T-cell (primary cell): ENCODE measurements around the gene ZFYVE1. TPM values are rescaled to one million over a fixed set of nuclear protein-coding genes. Genes with fewer than 3 reads are reported as not detected.

Experiments
- ATAC-seq, 4 experiments: fragments of 200-7000 bp in 3 of 4; fragments of 150-1000 bp in 1 of 4; cut with Tn5 transposase; replicated peaks in 1 of 4; 1 replicate in 3 of 4; 2 replicates in 1 of 4; pipeline ENCODE4 v1.10.0; 2021; ENCODE audit warnings: moderate library complexity in 3 of 4, mild to moderate bottlenecking in 2 of 4, moderate number of reproducible peaks in 1 of 4
- CTCF ChIA-PET, 2 donors: fragments of 300-600 bp; sonication (Branson Sonifier 250); formaldehyde crosslinking; loops; one replicate each; lab custom pipeline; 2022; ENCODE audit warnings: antibody characterized with exemption in 2 of 2; lab: Charles Lee
- POLR2A ChIA-PET, 2 donors: fragments of 300-600 bp; sonication (Branson Sonifier 250); formaldehyde crosslinking; loops; one replicate each; lab custom pipeline; 2022; ENCODE audit warnings: antibody characterized with exemption in 2 of 2; lab: Charles Lee
- DNase-seq, 35 experiments: peaks; one replicate each; pipeline versions ENCODE4 v3.0.0 to v3.0.0-alpha.2; 2013 to 2023
- H3K27ac ChIP-seq: one replicate; pipeline ENCODE4 v1.5.1; 2013; ENCODE audit warnings: low read length
- H3K27me3 ChIP-seq, 2 experiments: replicated peaks in 1 of 2; 1 replicate in 1 of 2; 2 replicates in 1 of 2; pipeline versions ENCODE4 v1.6.1 to v1.7.0; 2013; ENCODE audit warnings: low read length in 1 of 2, mixed read lengths in 1 of 2; ENCODE audit not compliant: control insufficient read depth in 2 of 2, insufficient read depth in 2 of 2; ENCODE audit errors: extremely low read depth in 1 of 2
- H3K36me3 ChIP-seq, 2 donors: 1 replicate in 1 of 2; 2 replicates in 1 of 2; pipeline versions ENCODE4 v1.6.1 to v1.7.0; 2013; ENCODE audit warnings: low read length in 1 of 2; ENCODE audit not compliant: control insufficient read depth in 2 of 2, insufficient read depth in 1 of 2; ENCODE audit errors: extremely low read depth in 1 of 2
- H3K4me1 ChIP-seq, 2 experiments: 1 replicate in 1 of 2; 2 replicates in 1 of 2; pipeline versions ENCODE4 v1.6.1 to v1.7.0; 2013; ENCODE audit warnings: low read length in 2 of 2, mixed read lengths in 1 of 2; ENCODE audit not compliant: insufficient read depth in 2 of 2, control insufficient read depth in 1 of 2; ENCODE audit errors: extremely low read depth in 1 of 2
- H3K4me3 ChIP-seq, 2 donors: 1 replicate in 1 of 2; 2 replicates in 1 of 2; pipeline versions ENCODE4 v1.5.1 to v1.7.0; 2013; ENCODE audit warnings: mild to moderate bottlenecking in 2 of 2, low read length in 1 of 2, moderate library complexity in 1 of 2; ENCODE audit not compliant: control insufficient read depth in 1 of 2; ENCODE audit errors: extremely low read depth in 1 of 2
- H3K9me3 ChIP-seq: 2 replicates; pipeline ENCODE4 v1.7.0; 2013
- H3K27ac Mint-ChIP-seq, 2 donors: one replicate each; pipeline ENCODE4 v1.8.0; 2020 to 2021; ENCODE audit warnings: mild to moderate bottlenecking in 2 of 2, mixed read lengths in 2 of 2
- H3K27me3 Mint-ChIP-seq, 2 donors: one replicate each; pipeline ENCODE4 v1.8.0; 2021 to 2022; ENCODE audit warnings: mixed read lengths in 2 of 2
- H3K36me3 Mint-ChIP-seq: one replicate; pipeline ENCODE4 v1.8.0; 2021; ENCODE audit warnings: mixed read lengths
- H3K4me1 Mint-ChIP-seq, 3 donors: one replicate each; pipeline ENCODE4 v1.8.0; 2020 to 2022; ENCODE audit warnings: mixed read lengths in 3 of 3, mild to moderate bottlenecking in 1 of 3
- H3K4me3 Mint-ChIP-seq, 3 donors: one replicate each; pipeline ENCODE4 v1.8.0; 2020 to 2022; ENCODE audit warnings: mild to moderate bottlenecking in 3 of 3, mixed read lengths in 3 of 3, moderate library complexity in 3 of 3
- H3K9me3 Mint-ChIP-seq, 3 donors: one replicate each; pipeline ENCODE4 v1.8.0; 2020 to 2022; ENCODE audit warnings: mixed read lengths in 3 of 3
- WGBS: methylation state at CpG from one replicate; pipeline ENCODE4 v1.1.5; 2013; ENCODE audit warnings: missing lambda C conversion rate; ENCODE audit not compliant: insufficient coverage; 5-methylcytosine and 5-hydroxymethylcytosine counted together
- total RNA-seq, 35 experiments: library from RNA in 6 of 35; stranded (reverse) in 6 of 35; fragments of 120-200 nt in 1 of 35; gene quantifications; one replicate each; pipeline versions ENCODE4 v1.2.1 to v1.2.4 and lab custom pipeline; 2013 to 2026

Gene ZFYVE1, protein sequence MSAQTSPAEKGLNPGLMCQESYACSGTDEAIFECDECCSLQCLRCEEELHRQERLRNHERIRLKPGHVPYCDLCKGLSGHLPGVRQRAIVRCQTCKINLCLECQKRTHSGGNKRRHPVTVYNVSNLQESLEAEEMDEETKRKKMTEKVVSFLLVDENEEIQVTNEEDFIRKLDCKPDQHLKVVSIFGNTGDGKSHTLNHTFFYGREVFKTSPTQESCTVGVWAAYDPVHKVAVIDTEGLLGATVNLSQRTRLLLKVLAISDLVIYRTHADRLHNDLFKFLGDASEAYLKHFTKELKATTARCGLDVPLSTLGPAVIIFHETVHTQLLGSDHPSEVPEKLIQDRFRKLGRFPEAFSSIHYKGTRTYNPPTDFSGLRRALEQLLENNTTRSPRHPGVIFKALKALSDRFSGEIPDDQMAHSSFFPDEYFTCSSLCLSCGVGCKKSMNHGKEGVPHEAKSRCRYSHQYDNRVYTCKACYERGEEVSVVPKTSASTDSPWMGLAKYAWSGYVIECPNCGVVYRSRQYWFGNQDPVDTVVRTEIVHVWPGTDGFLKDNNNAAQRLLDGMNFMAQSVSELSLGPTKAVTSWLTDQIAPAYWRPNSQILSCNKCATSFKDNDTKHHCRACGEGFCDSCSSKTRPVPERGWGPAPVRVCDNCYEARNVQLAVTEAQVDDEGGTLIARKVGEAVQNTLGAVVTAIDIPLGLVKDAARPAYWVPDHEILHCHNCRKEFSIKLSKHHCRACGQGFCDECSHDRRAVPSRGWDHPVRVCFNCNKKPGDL
- total RNA-seq (10 to 100 TPM; 15.5 to 20.9 (median 19.4) TPM), total RNA-seq (lab: John Stamatoyannopoulos, UW) (10.5 to 47.5 (median 20.8) reads per million in 29 experiments)
- 12.0 TPM for total RNA-seq (2013)

DNA sequence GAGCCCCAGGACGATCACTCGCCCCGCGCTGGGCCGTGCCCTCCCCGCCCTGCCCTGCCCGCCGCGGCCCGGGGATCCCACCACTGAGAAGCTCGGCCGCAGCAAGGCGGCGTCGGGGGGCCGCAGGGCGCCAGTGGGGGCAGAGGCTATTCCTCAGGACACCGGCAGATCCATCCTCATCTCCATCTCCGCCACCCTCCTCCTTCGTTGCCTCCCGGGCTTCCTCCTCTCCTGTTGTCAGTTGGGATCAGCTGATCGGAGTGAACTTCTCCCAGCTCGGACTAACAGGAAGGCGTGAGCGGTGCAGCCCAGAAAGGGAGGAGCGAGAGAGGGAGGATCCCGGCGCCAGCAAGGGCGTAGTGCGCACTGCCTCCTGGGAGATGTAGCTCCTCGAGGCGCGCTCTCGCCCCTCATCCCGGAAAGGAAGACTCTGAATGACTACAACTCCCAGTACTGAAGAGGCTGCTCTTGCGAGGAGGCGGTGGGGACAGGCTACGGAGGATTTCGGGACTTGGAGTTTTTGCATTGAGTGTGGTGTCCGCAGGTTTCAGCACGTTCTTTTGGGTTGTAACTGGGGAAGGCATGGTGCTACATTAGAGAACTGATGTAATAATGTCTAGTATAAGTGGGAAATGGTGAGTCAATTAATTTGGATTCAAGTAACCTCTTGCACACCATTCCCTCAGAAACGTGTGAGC, at the start of gene ZFYVE1:
TSS of gene ZFYVE1 (minus strand) at position 262 of the 698 bp plus-strand sequence. CDS start 2,598 bp downstream, outside the sequence.
- peaks cover 44 to 45% (median 45%) of the 10 kb centered on the region in 3 donors for H3K4me1 Mint-ChIP-seq
- peak within 1 kb of the TSS; percentile 78 to 95 for H3K4me3 ChIP-seq
- H3K27ac ChIP-seq, result peak within 1 kb of the TSS; percentile 25
- ChIA-PET POLR2A (interaction anchor here (0.6 to 1.4 kb wide), 5 partner anchors 31 to 109 kb away, joined by 3 to 15 read pairs (median 4); partner anchors contain the start of genes PSEN1 (in 2 of the 2) and RBM25 (in 2 of the 2)), CTCF (interaction anchor here in 1 of 2 donors (0.5 to 1.3 kb wide), 4 partner anchors 31 to 1064 kb away, joined by 3 to 10 read pairs (median 6); partner anchors contain the start of genes NUMB and RBM25)
- peak within 1 kb of the TSS; percentile 93 to 97 (median 97) for H3K4me3 Mint-ChIP-seq
- ATAC-seq (peak; percentile 99 to 100 (median 100)), DNase-seq (peak; percentile 73 to 93 (median 83))
- no peaks in the 10 kb centered on the region for H3K9me3 Mint-ChIP-seq
- H3K36me3 ChIP-seq, result peaks cover 0 to 18% of the 10 kb centered on the region in 2 donors
- H3K36me3 Mint-ChIP-seq, result peaks cover 22% of the 10 kb centered on the region
- peak within 1 kb of the TSS; percentile 86 to 89 for H3K27ac Mint-ChIP-seq
- H3K4me1 ChIP-seq, result peaks cover 6 to 19% of the 10 kb centered on the region in 2 experiments
- WGBS, result under 1% methylated on average over 30 of the region's 42 CpGs
- H3K9me3 ChIP-seq, result no peaks in the 10 kb centered on the region
- no peaks in the 10 kb centered on the region for H3K27me3 Mint-ChIP-seq
- no peaks in the 10 kb centered on the region for H3K27me3 ChIP-seq

DNA sequence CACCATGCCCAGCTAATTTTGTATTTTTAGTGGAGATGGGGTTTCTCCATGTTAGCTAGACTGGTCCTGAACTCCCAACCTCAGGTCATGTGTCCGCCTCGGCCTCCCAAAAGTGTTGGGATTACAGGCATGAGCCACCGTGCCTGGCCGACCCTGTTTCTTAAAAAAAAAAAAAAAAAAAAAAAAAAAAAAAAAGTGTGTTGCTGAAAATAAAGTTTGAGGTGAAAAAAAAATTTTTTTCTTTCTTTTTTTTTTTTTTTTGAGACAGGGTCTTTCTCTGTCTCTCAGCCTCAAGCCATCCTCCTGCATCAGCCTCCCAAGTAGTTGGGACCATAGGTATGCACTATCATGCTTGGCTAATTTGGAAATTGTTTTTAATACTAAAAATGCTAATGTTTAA, 42.7 kb upstream of the ZFYVE1 start:
- no CpG with 5 or more reads among the region's 4 CpGs for WGBS
- CTCF ChIA-PET, result no interaction called here
- peaks cover 29% of the 10 kb centered on the region for H3K36me3 Mint-ChIP-seq

DNA sequence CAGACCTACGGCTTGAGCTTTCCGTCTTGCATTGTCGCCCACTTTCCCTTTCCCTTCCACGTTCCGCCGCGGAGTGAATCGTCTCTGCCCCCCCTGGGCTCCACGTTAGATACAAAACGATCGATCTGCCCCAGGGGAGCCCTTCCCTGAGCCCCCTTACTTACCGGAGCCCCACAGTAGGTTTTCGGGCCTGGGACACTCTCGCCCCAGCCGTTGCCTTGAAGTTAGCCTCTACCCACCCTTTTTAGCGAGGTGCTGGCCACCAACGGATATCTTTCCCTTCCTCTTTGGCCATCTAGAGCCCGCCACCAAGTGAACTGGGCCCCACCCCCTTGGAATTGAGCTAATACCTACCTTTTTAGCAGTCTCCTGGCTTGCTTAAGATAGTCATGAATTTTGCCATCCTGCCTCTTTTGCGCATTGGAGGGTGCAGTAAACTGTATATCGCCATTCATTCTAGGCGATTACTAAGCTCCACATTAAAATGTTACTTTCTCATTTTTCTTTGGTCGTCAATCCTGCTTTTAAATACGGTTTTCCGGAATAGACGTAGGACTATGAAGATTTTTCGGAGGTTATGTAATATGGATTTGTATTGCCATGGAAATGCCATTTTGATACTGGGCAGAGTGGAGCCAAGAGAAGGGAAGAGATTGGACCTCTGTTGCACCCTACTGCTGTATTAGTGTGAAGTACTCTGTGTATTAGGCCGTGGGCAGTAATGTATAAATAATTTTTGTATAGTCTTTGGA, 32.2 kb upstream of the ZFYVE1 start:
- WGBS, result 0% methylated on average over 16 of the region's 27 CpGs
- peak overlapping the region; percentile 96 for H3K27ac ChIP-seq
- H3K36me3 ChIP-seq, result peaks cover 0 to 5% of the 10 kb centered on the region in 2 donors
- ATAC-seq (no peak), DNase-seq (peak in 1 of 35 experiments; percentile 1)
- Mint-ChIP-seq H3K4me3 (no peak overlapping the region), H3K9me3 (no peaks in the 10 kb centered on the region), H3K4me1 (peaks cover 44 to 55% (median 51%) of the 10 kb centered on the region in 3 donors), H3K36me3 (peaks cover 23% of the 10 kb centered on the region), H3K27ac (no peak overlapping the region), H3K27me3 (no peaks in the 10 kb centered on the region)
- H3K4me3 ChIP-seq, result peak overlapping the region; percentile 96 to 97
- ChIA-PET CTCF (interaction anchor here (0.8 to 1.5 kb wide), 3 partner anchors 18 to 33 kb away, joined by 5 to 7 read pairs (median 6); partner anchors contain the start of gene ZFYVE1 (in 1 of the 2)), POLR2A (interaction anchor here (0.6 to 2.1 kb wide), 12 partner anchors 18 to 1504 kb away, joined by 3 to 15 read pairs (median 3); partner anchors contain the start of genes PSEN1 (in 1 of the 2) and ZFYVE1 (in 1 of the 2))
- H3K27me3 ChIP-seq, result no peaks in the 10 kb centered on the region
- H3K4me1 ChIP-seq, result peaks cover 12 to 34% of the 10 kb centered on the region in 2 experiments
- no peaks in the 10 kb centered on the region for H3K9me3 ChIP-seq

More for the DNA sequence above, 42.7 kb upstream of the ZFYVE1 start:
- H3K27ac Mint-ChIP-seq, result no peak overlapping the region
- H3K27me3 Mint-ChIP-seq, result no peaks in the 10 kb centered on the region
- DNase-seq, result no peak
- no peak for ATAC-seq
- Histone ChIP-seq H3K27ac (no peak overlapping the region), H3K4me3 (no peak overlapping the region), H3K27me3 (no peaks in the 10 kb centered on the region), H3K36me3 (peaks cover 3 to 45% of the 10 kb centered on the region in 2 donors), H3K4me1 (peaks cover 0 to 19% of the 10 kb centered on the region in 2 experiments), H3K9me3 (no peaks in the 10 kb centered on the region)
- H3K4me3 Mint-ChIP-seq, result no peak overlapping the region
- no peaks in the 10 kb centered on the region for H3K9me3 Mint-ChIP-seq
- POLR2A ChIA-PET, result no interaction called here
- H3K4me1 Mint-ChIP-seq, result peaks cover 31 to 52% (median 45%) of the 10 kb centered on the region in 3 donors

DNA sequence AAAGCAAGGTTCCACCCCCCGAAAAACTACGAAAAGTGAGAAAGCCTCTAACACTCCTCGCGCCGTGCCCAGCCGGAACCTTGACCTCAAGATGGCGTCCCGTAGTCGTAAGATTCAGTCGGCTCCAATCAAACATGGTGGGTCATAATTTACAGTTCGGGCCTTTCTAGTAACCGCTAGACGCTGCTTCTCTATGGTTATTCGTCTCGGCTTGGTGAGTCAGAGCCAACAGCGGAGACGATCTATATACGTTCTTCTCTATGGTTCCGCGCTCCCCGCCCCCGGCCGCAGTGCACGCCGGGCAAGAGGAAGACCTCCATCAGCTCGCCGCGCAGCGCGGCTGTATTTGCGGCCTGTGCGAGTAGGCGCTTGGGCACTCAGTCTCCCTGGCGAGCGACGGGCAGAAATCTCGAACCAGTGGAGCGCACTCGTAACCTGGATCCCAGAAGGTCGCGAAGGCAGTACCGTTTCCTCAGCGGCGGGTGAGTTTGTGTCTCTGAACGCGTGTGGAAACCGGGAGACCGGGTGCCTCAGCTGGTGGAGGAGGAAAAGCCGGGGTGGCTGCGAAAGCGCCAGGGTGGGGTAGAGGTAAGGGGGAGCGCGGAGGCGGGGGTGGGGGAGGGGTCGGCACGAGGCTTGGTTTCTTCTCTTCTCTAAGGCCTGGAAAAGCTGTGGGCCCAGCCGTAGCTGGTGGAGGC, 31.5 kb upstream of the ZFYVE1 start, which contains the start of gene RBM25:
TSS of gene RBM25 (plus strand) at position 311 of the 698 bp plus-strand sequence. CDS start 13,108 bp downstream, outside the sequence.
- DNase-seq (peak; percentile 90 to 97 (median 94)), ATAC-seq (peak; percentile 94 to 98 (median 96))
- WGBS, result under 1% methylated on average over 52 of the region's 57 CpGs
- Mint-ChIP-seq H3K36me3 (peaks cover 17% of the 10 kb centered on the region), H3K27me3 (no peaks in the 10 kb centered on the region), H3K4me1 (peaks cover 36 to 48% (median 45%) of the 10 kb centered on the region in 3 donors), H3K9me3 (no peaks in the 10 kb centered on the region), H3K27ac (no peak within 1 kb of the TSS), H3K4me3 (no peak within 1 kb of the TSS)
- CTCF ChIA-PET, result interaction anchor here in 1 of 2 donors (0.6 to 1.5 kb wide), 5 partner anchors 19 to 720 kb away, joined by 3 to 10 read pairs (median 5); partner anchors contain the start of gene ZFYVE1
- POLR2A ChIA-PET, result interaction anchor here (0.6 to 2.1 kb wide), 12 partner anchors 9 to 1503 kb away, joined by 3 to 15 read pairs (median 4); partner anchors contain the start of genes ZFYVE1 (in 2 of the 2) and PSEN1 (in 1 of the 2)
- H3K9me3 ChIP-seq, result no peaks in the 10 kb centered on the region
- peak within 1 kb of the TSS; percentile 96 to 97 for H3K4me3 ChIP-seq
- peaks cover 0 to 2% of the 10 kb centered on the region in 2 donors for H3K36me3 ChIP-seq
- H3K27me3 ChIP-seq, result no peaks in the 10 kb centered on the region
- H3K4me1 ChIP-seq, result peaks cover 12 to 34% of the 10 kb centered on the region in 2 experiments
- peak within 1 kb of the TSS; percentile 96 for H3K27ac ChIP-seq

DNA sequence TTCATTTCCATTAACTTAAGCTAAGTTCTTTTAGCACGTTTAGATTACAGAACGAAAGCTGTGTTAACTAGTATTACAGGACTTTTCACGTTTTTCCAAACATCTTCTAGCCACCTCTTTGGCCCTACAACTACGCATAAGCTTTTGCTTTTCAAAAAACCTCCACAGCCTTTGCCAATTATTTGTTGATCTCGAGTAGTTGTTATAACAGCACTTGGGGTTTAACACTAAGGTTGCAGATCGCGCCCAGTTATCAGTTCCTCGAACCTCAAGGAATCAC, 31.0 kb upstream of the ZFYVE1 start:
- WGBS, result 8% methylated on average over 5 of the region's 8 CpGs
- DNase-seq, result no peak
- no peak for ATAC-seq
- Mint-ChIP-seq H3K4me3 (no peak overlapping the region), H3K9me3 (no peaks in the 10 kb centered on the region), H3K27ac (no peak overlapping the region), H3K27me3 (no peaks in the 10 kb centered on the region), H3K36me3 (peaks cover 16% of the 10 kb centered on the region), H3K4me1 (peaks cover 33 to 43% (median 40%) of the 10 kb centered on the region in 3 donors)
- ChIA-PET POLR2A (interaction anchor here (0.6 to 2.1 kb wide), 9 partner anchors 9 to 146 kb away, joined by 3 to 15 read pairs (median 7); partner anchors contain the start of genes ZFYVE1 (in 2 of the 2) and PSEN1 (in 1 of the 2)), CTCF (interaction anchor here in 1 of 2 donors (0.9 to 1.1 kb wide), 3 partner anchors 19 to 31 kb away, joined by 4 to 10 read pairs (median 5); partner anchors contain the start of gene ZFYVE1)
- Histone ChIP-seq H3K27me3 (no peaks in the 10 kb centered on the region), H3K36me3 (peaks cover 0 to 2% of the 10 kb centered on the region in 2 donors), H3K9me3 (no peaks in the 10 kb centered on the region), H3K27ac (peak overlapping the region; percentile 96), H3K4me1 (peaks cover 12 to 33% of the 10 kb centered on the region in 2 experiments), H3K4me3 (peak overlapping the region; percentile 96 to 97)
